Uterus (tissue), 4 donors: Measurements from ENCODE around the gene MT1B. TPM values are rescaled to one million over a fixed set of nuclear protein-coding genes. Genes with fewer than 3 reads are reported as not detected.

Source experiments
- DNase-seq, 2 donors: peaks; one replicate each; pipeline ENCODE4 v3.0.0-alpha.2; 2019 to 2020
- H3K27ac ChIP-seq, 2 donors: fragments of 200-600 bp; sonication (generic); 1 replicate in 1 of 2; 2 replicates in 1 of 2; pipeline ENCODE4 v1.5.1; 2016 to 2018
- H3K27me3 ChIP-seq, 2 donors: fragments of 200-600 bp; sonication (generic); one replicate each; pipeline ENCODE4 v1.5.1; 2018 to 2019; ENCODE audit warnings: control low read depth in 1 of 2
- H3K36me3 ChIP-seq, 2 donors: fragments of 200-600 bp; sonication (generic); one replicate each; pipeline ENCODE4 v1.5.1; 2019; ENCODE audit warnings: control low read depth in 1 of 2
- H3K4me1 ChIP-seq, 2 donors: fragments of 200-600 bp; sonication (generic); one replicate each; pipeline ENCODE4 v1.5.1; 2018 to 2019; ENCODE audit warnings: control low read depth in 1 of 2
- H3K4me3 ChIP-seq, 2 donors: fragments of 200-600 bp; sonication (generic); 1 replicate in 1 of 2; 2 replicates in 1 of 2; pipeline ENCODE4 v1.5.1; 2018 to 2019; ENCODE audit warnings: mild to moderate bottlenecking in 1 of 2
- H3K9me3 ChIP-seq, 2 donors: fragments of 200-600 bp; sonication (generic); one replicate each; pipeline ENCODE4 v1.5.1; 2019; ENCODE audit warnings: control low read depth in 1 of 2
- CTCF ChIP-seq, 4 experiments: fragments of 200-600 bp in 2 of 4; fragments of 450-650 bp in 2 of 4; sonication (generic) in 2 of 4; IDR thresholded peaks; one replicate each; pipeline ENCODE4 v1.5.1; 2016 to 2019; ENCODE audit warnings: antibody characterized with exemption in 4 of 4, mild to moderate bottlenecking in 2 of 4, moderate library complexity in 1 of 4
- POLR2A ChIP-seq, 2 donors: fragments of 450-650 bp; IDR thresholded peaks; one replicate each; pipeline ENCODE4 v1.6.1; 2016; ENCODE audit warnings: antibody characterized with exemption in 2 of 2, mild to moderate bottlenecking in 1 of 2, moderate library complexity in 1 of 2
- intact Hi-C: fragments of 100-400 bp; cut with DNase I; formaldehyde crosslinking; loops from one replicate; pipeline ENCODE4 v1.15.1; 2023; ENCODE audit warnings: low total_unique reads
- total RNA-seq, 4 donors: library from RNA; depleted of rRNA in 3 of 4; stranded (reverse); fragments of >200 nt in 3 of 4; gene quantifications; one replicate each; pipeline versions ENCODE4 v1.1.0 to v1.2.4, GENCODE V29; 2014 to 2023
- donor health status: DM: yes; HTN: yes; CAD: no.

MT1B gene
- total RNA-seq, 4 donors from 2014 or later = not detected

GRCh38 chr16:56689171-56689570, 37.5 kb downstream of the MT1B start:
- intact Hi-C loops = no loop called here
- Histone ChIP-seq H3K27ac (no peak overlapping the region), H3K4me1 (no peaks in the 10 kb centered on the region), H3K9me3 (no peaks in the 10 kb centered on the region), H3K27me3 (no peaks in the 10 kb centered on the region), H3K36me3 (no peaks in the 10 kb centered on the region), H3K4me3 (no peak overlapping the region)
- no peak for DNase-seq
- TF ChIP-seq CTCF (IDR thresholded peaks at IDR 0.05) (no peak), POLR2A (IDR thresholded peaks at IDR 0.05) (no peak)

GRCh38 chr16:56690420-56691122, 38.9 kb downstream of the MT1B start:
- no peak for DNase-seq
- Histone ChIP-seq H3K27me3 (no peaks in the 10 kb centered on the region), H3K27ac (no peak overlapping the region), H3K4me3 (no peak overlapping the region), H3K4me1 (no peaks in the 10 kb centered on the region), H3K36me3 (no peaks in the 10 kb centered on the region), H3K9me3 (no peaks in the 10 kb centered on the region)
- intact Hi-C loops = no loop called here
- no peak for TF ChIP-seq CTCF (IDR thresholded peaks at IDR 0.05)
- no peak for TF ChIP-seq POLR2A (IDR thresholded peaks at IDR 0.05)

GRCh38 chr16:56691885-56692284, 40.2 kb downstream of the MT1B start:
- H3K4me1 ChIP-seq = no peaks in the 10 kb centered on the region

GRCh38 chr16:56695246-56695645, 43.6 kb downstream of the MT1B start:
- Histone ChIP-seq H3K27me3 (no peaks in the 10 kb centered on the region), H3K36me3 (no peaks in the 10 kb centered on the region), H3K9me3 (no peaks in the 10 kb centered on the region), H3K27ac (no peak overlapping the region), H3K4me1 (no peaks in the 10 kb centered on the region), H3K4me3 (no peak overlapping the region)
- DNase-seq = no peak
- intact Hi-C loops = no loop called here
- TF ChIP-seq POLR2A (IDR thresholded peaks at IDR 0.05) = no peak
- no peak for TF ChIP-seq CTCF (IDR thresholded peaks at IDR 0.05)

More at GRCh38 chr16:56691885-56692284, 40.2 kb downstream of the MT1B start:
- Histone ChIP-seq H3K9me3 (no peaks in the 10 kb centered on the region), H3K27me3 (no peaks in the 10 kb centered on the region), H3K27ac (no peak overlapping the region), H3K36me3 (no peaks in the 10 kb centered on the region), H3K4me3 (no peak overlapping the region)
- TF ChIP-seq POLR2A (IDR thresholded peaks at IDR 0.05) (no peak), CTCF (IDR thresholded peaks at IDR 0.05) (no peak)
- intact Hi-C loops = no loop called here
- no peak for DNase-seq

- Histone ChIP-seq H3K27me3 (no peaks in the 10 kb centered on the region), H3K4me1 (no peaks in the 10 kb centered on the region), H3K36me3 (no peaks in the 10 kb centered on the region), H3K9me3 (no peaks in the 10 kb centered on the region), H3K4me3 (no peak overlapping the region), H3K27ac (no peak overlapping the region)
- intact Hi-C loops = no loop called here
- TF ChIP-seq CTCF (IDR thresholded peaks at IDR 0.05) (no peak), POLR2A (IDR thresholded peaks at IDR 0.05) (no peak)
- DNase-seq = no peak
Observed at GRCh38 chr16:56697456-56698155, 45.9 kb downstream of the MT1B start.
